Lung microvascular endothelial cell (primary cell): ENCODE measurements around the gene RAD9A. TPM values are rescaled to one million over a fixed set of nuclear protein-coding genes. Genes with fewer than 3 reads are reported as not detected.

Experiments used
- DNase-seq, 2 donors: peaks; one replicate each; pipeline versions ENCODE4 v3.0.0 to v3.0.0-alpha.2; 2010; ENCODE audit warnings: low read depth in 2 of 2
- total RNA-seq: library from RNA; depleted of rRNA; stranded (reverse); fragments of >200 nt; gene quantifications from 2 replicates; pipeline ENCODE4 v1.2.1, GENCODE V29; 2014

Gene RAD9A
- total RNA-seq, 1 donor from 2014 or later: 3.0 TPM

GRCh38 chr11:67356864-67357561 lies 34.8 kb upstream of the RAD9A start:
- DNase-seq: peak; percentile 79 to 81

- no peak for DNase-seq
Measured at GRCh38 chr11:67357831-67358670, 33.7 kb upstream of the RAD9A start.

- DNase-seq: no peak
Measured at GRCh38 chr11:67364169-67364568, 27.6 kb upstream of the RAD9A start.

GRCh38 chr11:67364783-67365722 lies 26.7 kb upstream of the RAD9A start:
- DNase-seq: no peak

- DNase-seq: no peak
Measured at GRCh38 chr11:67365736-67366444, 25.9 kb upstream of the RAD9A start.

- DNase-seq: no peak
Measured at GRCh38 chr11:67366546-67366945, 25.2 kb upstream of the RAD9A start.

GRCh38 chr11:67366961-67367760 lies 24.6 kb upstream of the RAD9A start:
- DNase-seq: no peak

GRCh38 chr11:67367761-67368227 lies 24.0 kb upstream of the RAD9A start:
- DNase-seq: no peak

GRCh38 chr11:67368621-67369020 lies 23.2 kb upstream of the RAD9A start:
- DNase-seq: no peak

- DNase-seq: no peak
Measured at GRCh38 chr11:67369275-67369674, 22.5 kb upstream of the RAD9A start.

GRCh38 chr11:67369801-67370284 lies 21.9 kb upstream of the RAD9A start:
- DNase-seq: no peak

GRCh38 chr11:67370351-67371076 lies 21.3 kb upstream of the RAD9A start:
- peak in 1 of 2 donors; percentile 67 for DNase-seq

- DNase-seq: peak; percentile 54 to 66
Measured at GRCh38 chr11:67371189-67371910, 20.4 kb upstream of the RAD9A start.

GRCh38 chr11:67371911-67372320 lies 19.9 kb upstream of the RAD9A start:
- DNase-seq: no peak

GRCh38 chr11:67372321-67372992 lies 19.3 kb upstream of the RAD9A start:
- no peak for DNase-seq

GRCh38 chr11:67372993-67373647 lies 18.7 kb upstream of the RAD9A start, which contains the start of gene CLCF1:
TSS of gene CLCF1 (minus strand) at chr11:67373598. CDS start at chr11:67373539, 59 bp downstream.
- DNase-seq: peak; percentile 67 to 77
